GM10248 (cell line): ENCODE measurements around the gene CNTNAP2.

Source experiments
- CTCF ChIA-PET: fragments of 300-600 bp; sonication (Branson Sonifier 250); formaldehyde crosslinking; extraction: SDS; loops from one replicate; lab custom pipeline; 2021; ENCODE audit warnings: antibody characterized with exemption; lab: Yijun Ruan, JAX
- POLR2A ChIA-PET: fragments of 350-650 bp; sonication (Branson Sonifier 250); formaldehyde crosslinking; extraction: SDS; loops from one replicate; lab custom pipeline; 2020; ENCODE audit warnings: antibody characterized with exemption; lab: Yijun Ruan, JAX
- DNase-seq: peaks from one replicate; pipeline ENCODE4 v3.0.0; 2012; ENCODE audit errors: extremely low spot score
- TF ChIP-seq, protein P1 (sequence below): IDR thresholded peaks from 2 replicates; pipeline ENCODE4 v1.5.1; 2012; ENCODE audit warnings: mild to moderate bottlenecking, low read depth; ENCODE audit errors: extremely low read depth, missing control alignments, control extremely low read depth

CNTNAP2 gene

GRCh38 chr7:146503844-146504243 lies 387.2 kb downstream of the CNTNAP2 start:
- ChIA-PET POLR2A (no interaction called here), CTCF (interaction anchor here (1.0 kb wide), 1 partner anchor 17 kb away, joined by 4 read pairs; no protein-coding TSS in a partner anchor)
- DNase-seq = no peak

DNA sequence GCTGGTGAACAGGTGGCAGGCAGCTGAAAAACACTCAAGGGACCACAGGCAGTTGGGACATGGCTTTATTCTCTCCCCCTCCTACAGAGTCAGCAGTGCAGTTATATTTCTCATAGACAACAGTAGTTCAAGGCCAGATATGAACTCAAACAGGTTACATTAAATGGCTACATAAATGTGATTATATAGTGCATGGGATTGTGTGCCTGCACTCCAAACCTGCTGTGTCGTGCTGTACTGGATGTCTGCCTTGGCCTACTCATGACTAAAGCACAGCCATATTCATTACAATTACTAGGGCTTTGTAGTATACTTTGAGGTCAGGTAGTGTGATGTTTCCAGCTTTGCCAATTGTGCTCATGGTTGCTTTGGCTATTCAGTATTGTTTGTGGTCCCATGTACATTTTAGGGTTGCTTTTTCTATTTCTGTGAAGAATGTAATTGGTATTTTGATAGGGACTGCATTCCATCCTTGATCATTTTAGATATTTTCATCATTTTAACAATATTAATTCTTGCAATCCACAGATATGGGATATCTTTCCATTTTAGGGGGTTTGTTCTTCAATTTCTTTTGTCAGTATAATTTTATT lies 393.6 kb downstream of the CNTNAP2 start:
- TF ChIP-seq, protein P1, sequence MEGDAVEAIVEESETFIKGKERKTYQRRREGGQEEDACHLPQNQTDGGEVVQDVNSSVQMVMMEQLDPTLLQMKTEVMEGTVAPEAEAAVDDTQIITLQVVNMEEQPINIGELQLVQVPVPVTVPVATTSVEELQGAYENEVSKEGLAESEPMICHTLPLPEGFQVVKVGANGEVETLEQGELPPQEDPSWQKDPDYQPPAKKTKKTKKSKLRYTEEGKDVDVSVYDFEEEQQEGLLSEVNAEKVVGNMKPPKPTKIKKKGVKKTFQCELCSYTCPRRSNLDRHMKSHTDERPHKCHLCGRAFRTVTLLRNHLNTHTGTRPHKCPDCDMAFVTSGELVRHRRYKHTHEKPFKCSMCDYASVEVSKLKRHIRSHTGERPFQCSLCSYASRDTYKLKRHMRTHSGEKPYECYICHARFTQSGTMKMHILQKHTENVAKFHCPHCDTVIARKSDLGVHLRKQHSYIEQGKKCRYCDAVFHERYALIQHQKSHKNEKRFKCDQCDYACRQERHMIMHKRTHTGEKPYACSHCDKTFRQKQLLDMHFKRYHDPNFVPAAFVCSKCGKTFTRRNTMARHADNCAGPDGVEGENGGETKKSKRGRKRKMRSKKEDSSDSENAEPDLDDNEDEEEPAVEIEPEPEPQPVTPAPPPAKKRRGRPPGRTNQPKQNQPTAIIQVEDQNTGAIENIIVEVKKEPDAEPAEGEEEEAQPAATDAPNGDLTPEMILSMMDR = no peak
- no peak for DNase-seq
- CTCF ChIA-PET = interaction anchor here (1.3 kb wide), 1 partner anchor 19 kb away, joined by 3 read pairs; no protein-coding TSS in a partner anchor
- POLR2A ChIA-PET = no interaction called here

More at GRCh38 chr7:146503844-146504243, 387.2 kb downstream of the CNTNAP2 start:
- TF ChIP-seq, protein P1 = no peak

- no peak for DNase-seq
- TF ChIP-seq, protein P1 = no peak
- CTCF ChIA-PET = no interaction called here
- POLR2A ChIA-PET = no interaction called here
Measured at GRCh38 chr7:146514304-146514703, 397.7 kb downstream of the CNTNAP2 start.

DNA sequence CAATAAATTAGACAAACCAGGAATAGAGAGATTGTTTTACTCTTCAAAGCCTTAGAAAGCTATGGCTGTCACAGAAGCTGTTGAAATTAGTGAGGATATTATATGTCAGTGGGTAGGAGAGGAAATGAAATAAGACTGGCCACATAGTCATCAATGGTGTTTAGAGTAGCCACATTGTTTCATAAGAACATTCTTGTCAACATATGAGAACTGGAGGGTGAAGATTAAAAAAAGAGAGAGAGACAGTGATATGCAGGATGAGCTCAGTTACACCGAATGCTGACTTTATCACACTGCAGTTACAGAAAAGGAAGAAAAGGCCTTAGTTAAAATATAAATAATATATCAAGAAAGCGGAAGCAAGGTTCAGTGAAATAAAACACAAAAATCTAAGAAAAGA lies 412.0 kb downstream of the CNTNAP2 start:
- DNase-seq = no peak
- POLR2A ChIA-PET = no interaction called here
- CTCF ChIA-PET = interaction anchor here (1.2 kb wide), 1 partner anchor 10 kb away, joined by 3 read pairs; no protein-coding TSS in a partner anchor
- TF ChIP-seq, protein P1 = no peak

DNA sequence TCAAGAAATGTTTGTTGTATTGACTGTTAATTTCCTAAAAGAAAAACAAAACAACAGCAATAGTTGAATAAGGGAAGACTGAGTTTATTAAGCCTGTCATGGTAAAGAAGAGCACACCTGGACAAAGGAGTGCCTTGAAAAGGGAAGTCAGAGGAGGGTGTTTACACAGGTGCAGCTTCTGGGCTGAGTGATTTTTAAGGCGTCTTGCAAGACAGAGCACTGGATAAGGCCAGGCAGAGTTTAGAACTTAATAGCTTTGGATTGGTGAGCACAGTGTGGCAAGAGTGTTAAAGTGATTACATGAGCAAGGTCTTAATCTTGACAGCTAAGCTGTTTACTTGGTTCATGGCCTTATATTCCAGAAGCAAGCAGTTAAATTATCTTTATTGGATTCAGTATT lies 423.2 kb downstream of the CNTNAP2 start:
- ChIA-PET POLR2A (no interaction called here), CTCF (interaction anchor here (1.5 kb wide), 1 partner anchor 14 kb away, joined by 3 read pairs; no protein-coding TSS in a partner anchor)
- DNase-seq = no peak
- TF ChIP-seq, protein P1 = no peak

GRCh38 chr7:146542101-146542500 lies 425.5 kb downstream of the CNTNAP2 start:
- no peak for DNase-seq
- CTCF ChIA-PET = no interaction called here
- POLR2A ChIA-PET = no interaction called here
- TF ChIP-seq, protein P1 = no peak
